Fibroblast of gingiva (primary cell): ENCODE results near the gene CAB39L.

Source experiments
- DNase-seq: peaks from one replicate; pipeline ENCODE4 v3.0.0-alpha.2; 2011; ENCODE audit warnings: low read depth

CAB39L gene

GRCh38 chr13:49288458-49288857, 155.4 kb downstream of the CAB39L start:
- DNase-seq = no peak

GRCh38 chr13:49287995-49288394, 155.9 kb downstream of the CAB39L start:
- no peak for DNase-seq

GRCh38 chr13:49279885-49280284, 164.0 kb downstream of the CAB39L start:
- DNase-seq = no peak

GRCh38 chr13:49279112-49279511, 164.8 kb downstream of the CAB39L start:
- no peak for DNase-seq

GRCh38 chr13:49278211-49278610, 165.7 kb downstream of the CAB39L start:
- DNase-seq = no peak

- DNase-seq = no peak
Observed at GRCh38 chr13:49272296-49272695, 171.6 kb downstream of the CAB39L start.

GRCh38 chr13:49271264-49271663, 172.6 kb downstream of the CAB39L start:
- DNase-seq = no peak

- peak; percentile 21 for DNase-seq
Observed at GRCh38 chr13:49265822-49266221, 178.0 kb downstream of the CAB39L start.

GRCh38 chr13:49262634-49263033, 181.2 kb downstream of the CAB39L start:
- DNase-seq = no peak

- no peak for DNase-seq
Observed at GRCh38 chr13:49259586-49259985, 184.3 kb downstream of the CAB39L start.
